CD1c-positive myeloid dendritic cell (primary cell): ENCODE results near the gene CHRM4.
"Not testable (repeated sequence)": the region's sequence is repeated elsewhere in the genome, so short reads cannot be mapped to it uniquely, and the experiment has no call there.

Experiments used
- DNase-seq: peaks from one replicate; pipeline ENCODE4 v3.0.0-alpha.2; 2016; ENCODE audit errors: extremely low spot score

CHRM4 gene

GRCh38 chr11:46381819-46382645 lies 9.5 kb downstream of the CHRM4 start:
- DNase-seq, result no peak

- no peak for DNase-seq
Observed at GRCh38 chr11:46381048-46381818, 10.3 kb downstream of the CHRM4 start, which contains the start of gene MDK. Gene MDK, plus strand, starts transcription at chr11:46381669. Its CDS starts 389 bp downstream, at chr11:46382058.

DNA sequence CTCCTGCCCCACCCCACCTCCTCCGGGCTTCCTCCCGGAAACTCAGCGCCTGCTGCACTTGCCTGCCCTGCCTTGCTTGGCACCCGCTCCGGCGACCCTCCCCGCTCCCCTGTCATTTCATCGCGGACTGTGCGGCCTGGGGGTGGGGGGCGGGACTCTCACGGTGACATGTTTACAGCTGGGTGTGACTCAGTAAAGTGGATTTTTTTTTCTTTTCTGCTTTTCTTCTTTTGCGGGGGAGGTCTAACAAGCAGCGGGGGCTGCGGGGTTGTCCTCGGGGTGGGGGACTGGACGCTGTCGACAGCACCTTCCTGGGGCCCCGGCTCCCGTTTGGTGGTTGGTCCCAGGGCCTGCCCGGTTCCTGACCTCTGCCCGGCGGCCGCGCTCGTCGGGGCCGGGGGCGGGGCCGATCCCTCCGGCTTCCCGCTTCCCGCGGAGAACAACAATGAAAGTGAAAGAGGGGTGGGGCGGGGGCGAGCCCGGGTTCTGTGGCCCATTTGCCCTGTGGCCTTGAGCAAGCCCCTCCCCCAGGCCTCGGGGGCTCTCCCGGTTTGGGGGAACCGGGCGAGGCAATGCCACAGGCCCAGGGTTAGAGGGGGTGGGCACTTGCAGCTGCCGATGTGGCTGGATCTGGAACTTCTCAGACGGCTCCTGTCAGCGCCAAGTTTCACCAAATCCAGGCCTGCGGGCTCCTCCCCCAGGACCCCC lies 11.1 kb downstream of the CHRM4 start:
- DNase-seq, result peak; percentile 75

DNA sequence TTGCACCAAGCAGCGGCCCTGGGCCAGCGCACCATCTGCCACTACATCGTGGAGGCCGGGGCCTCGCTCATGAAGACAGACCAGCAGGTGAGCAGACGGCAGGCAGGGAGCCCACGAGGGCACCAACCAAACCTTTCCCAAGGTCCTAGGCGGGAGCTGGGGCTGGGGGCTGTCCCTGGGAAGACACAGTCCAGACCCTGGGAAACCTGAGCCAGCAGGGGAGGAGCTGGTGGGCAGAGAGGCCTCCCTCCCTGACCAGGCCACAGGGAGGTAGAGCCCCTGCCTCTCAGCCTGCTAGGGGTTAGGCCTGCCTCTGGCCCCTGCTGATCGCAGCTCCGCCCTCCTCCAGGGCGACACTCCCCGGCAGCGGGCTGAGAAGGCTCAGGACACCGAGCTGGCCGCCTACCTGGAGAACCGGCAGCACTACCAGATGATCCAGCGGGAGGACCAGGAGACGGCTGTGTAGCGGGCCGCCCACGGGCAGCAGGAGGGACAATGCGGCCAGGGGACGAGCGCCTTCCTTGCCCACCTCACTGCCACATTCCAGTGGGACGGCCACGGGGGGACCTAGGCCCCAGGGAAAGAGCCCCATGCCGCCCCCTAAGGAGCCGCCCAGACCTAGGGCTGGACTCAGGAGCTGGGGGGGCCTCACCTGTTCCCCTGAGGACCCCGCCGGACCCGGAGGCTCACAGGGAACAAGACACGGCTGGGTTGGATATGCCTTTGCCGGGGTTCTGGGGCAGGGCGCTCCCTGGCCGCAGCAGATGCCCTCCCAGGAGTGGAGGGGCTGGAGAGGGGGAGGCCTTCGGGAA lies 11.9 kb downstream of the CHRM4 start:
- not testable (repeated sequence) for DNase-seq

- no peak for DNase-seq
Observed at GRCh38 chr11:46378811-46379481, 12.6 kb downstream of the CHRM4 start.

- DNase-seq, result no peak
Observed at GRCh38 chr11:46378296-46378695, 13.3 kb downstream of the CHRM4 start.

DNA sequence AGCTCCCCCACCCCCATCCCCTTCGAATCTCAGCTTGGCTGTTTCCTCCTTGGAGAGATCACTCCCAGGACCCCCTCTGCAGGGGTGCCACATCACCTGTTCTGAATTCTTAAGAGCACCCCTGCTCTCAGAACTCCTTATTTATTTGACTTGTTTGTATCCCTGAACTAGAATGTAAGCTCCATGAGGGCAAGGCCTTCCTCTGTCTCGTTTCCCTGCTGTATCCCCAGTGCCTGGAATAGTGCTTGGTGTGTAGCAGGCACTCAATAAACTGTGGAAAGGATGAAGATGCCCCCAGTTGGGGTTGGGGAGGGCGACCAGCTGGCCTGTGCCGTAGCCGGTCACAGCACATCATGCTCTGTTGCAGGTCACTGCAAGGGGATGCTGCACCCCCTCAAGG lies 13.7 kb downstream of the CHRM4 start:
- DNase-seq, result no peak

GRCh38 chr11:46377290-46377689 lies 14.3 kb downstream of the CHRM4 start:
- DNase-seq, result no peak

DNA sequence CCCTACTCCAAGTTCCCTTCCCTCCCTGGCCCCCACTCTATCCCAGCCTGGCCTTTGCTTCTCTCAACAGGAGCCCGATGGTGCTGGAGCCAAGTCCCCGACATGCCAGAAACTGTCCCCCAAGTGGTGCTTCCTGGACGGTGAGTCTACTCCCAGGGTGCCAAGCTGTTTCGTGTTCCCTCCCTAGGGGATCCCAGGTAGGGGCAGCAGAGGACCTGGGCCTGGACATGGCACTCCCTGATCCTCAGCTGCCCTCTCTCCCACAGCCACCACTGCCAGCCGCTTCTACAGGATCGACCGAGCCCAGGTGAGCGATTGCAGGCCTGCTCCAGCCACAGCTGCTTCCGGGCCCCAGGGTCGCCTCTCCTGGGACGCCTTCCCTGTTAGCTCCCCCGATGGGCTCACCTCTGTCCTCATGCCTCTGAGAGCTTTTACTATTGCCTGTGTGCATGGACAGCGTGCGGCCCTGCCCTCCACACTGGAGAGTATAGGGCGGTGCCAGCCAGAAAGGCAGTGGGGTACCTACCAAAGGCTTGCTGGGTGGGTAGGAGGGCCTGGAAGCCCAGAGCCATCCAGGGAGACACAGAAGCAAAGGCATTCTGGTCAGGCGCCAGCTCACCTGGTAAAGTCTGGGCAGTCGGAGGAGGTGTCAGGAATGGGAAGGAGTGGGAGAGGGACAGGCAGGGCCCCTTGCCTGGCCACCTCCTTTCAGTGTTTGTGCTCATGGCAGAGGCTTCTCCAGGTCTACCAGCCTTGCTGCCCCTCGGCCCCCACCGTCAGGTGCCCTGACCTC lies 15.1 kb downstream of the CHRM4 start:
- no peak for DNase-seq

- DNase-seq, result no peak
Observed at GRCh38 chr11:46375392-46376101, 16.0 kb downstream of the CHRM4 start.

DNA sequence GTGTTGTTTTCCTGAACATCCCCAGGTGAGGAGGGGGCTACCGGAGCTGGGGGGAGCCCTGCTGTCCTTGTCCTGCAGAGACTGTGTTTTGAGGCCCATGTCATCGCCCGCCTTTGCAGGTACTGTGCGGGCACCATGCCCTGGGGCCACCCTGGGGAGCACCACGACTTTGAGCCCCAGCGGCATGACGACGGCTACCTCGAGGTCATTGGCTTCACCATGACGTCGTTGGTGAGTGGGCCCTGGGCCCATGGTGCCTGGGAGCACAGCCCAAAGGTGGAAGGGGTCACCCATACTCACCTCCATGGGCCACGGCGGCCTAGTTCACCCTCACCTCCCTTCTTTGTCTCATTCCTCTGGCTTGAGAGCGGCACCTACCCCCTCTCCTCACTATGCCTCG lies 16.8 kb downstream of the CHRM4 start:
- no peak for DNase-seq

- DNase-seq, result no peak
Observed at GRCh38 chr11:46373787-46374740, 17.5 kb downstream of the CHRM4 start.

DNA sequence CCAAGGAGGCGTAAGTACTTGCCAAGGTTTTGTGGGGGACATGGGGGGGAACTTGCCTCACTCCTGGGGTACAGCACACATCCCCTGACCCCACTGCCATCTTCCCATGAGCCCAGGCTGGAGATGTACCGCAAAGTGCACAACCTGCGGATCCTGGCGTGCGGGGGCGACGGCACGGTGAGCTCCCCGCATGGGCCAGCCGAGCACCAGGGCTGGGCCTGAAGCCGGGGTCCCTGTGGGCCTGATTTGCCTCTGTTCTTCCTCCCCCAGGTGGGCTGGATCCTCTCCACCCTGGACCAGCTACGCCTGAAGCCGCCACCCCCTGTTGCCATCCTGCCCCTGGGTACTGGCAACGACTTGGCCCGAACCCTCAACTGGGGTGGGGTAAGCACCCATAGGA lies 19.1 kb downstream of the CHRM4 start:
- not testable (repeated sequence) for DNase-seq

DNA sequence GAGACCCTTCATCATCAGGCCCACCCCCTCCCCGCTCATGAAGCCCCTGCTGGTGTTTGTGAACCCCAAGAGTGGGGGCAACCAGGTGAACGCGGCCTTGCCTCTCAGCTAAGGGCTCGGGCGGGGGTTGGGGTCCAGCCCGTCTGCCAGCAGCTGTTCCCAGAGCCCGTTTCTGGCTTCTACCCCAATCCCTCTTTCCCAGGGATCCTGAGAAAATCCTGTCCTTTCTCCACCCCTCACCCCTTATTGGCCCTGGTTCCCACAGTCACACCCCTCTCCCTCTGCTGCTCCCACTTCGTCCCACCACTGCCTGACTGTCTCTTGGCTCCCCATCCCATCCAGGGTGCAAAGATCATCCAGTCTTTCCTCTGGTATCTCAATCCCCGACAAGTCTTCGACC lies 19.5 kb downstream of the CHRM4 start:
- no peak for DNase-seq

DNA sequence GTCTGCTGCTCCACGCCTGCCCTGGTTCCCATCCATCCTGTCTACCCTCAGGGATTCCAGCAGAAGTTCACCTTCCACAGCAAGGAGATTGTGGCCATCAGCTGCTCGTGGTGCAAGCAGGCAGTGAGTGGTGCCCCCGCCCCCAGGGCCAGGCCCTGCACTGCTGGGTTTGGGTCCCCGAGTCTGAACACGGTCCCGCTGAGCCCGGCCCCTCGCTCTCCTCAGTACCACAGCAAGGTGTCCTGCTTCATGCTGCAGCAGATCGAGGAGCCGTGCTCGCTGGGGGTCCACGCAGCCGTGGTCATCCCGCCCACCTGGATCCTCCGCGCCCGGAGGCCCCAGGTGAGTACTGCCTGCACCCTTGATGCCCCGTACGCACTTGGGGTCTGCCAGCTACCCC lies 20.3 kb downstream of the CHRM4 start:
- DNase-seq, result not testable (repeated sequence)

DNA sequence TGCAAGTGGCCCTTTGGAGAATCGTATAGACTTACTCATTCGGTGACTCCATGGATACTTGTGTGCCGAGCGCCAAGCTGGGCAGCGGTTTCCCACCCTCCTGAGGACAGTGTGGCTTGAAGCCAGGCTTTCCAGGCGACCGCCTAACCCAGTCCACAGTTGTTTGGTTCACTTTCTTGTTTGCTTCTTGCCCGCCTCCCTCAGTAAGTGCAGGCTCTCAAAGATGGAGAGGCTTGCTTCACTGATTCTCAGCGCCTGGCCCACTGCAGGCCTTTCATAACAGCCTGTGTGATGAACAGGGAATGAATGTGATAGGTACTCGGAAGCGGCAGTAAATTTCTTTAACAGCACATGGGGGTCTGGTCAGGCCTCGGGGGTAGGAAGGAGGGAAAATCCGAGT lies 21.3 kb downstream of the CHRM4 start:
- DNase-seq, result no peak

DNA sequence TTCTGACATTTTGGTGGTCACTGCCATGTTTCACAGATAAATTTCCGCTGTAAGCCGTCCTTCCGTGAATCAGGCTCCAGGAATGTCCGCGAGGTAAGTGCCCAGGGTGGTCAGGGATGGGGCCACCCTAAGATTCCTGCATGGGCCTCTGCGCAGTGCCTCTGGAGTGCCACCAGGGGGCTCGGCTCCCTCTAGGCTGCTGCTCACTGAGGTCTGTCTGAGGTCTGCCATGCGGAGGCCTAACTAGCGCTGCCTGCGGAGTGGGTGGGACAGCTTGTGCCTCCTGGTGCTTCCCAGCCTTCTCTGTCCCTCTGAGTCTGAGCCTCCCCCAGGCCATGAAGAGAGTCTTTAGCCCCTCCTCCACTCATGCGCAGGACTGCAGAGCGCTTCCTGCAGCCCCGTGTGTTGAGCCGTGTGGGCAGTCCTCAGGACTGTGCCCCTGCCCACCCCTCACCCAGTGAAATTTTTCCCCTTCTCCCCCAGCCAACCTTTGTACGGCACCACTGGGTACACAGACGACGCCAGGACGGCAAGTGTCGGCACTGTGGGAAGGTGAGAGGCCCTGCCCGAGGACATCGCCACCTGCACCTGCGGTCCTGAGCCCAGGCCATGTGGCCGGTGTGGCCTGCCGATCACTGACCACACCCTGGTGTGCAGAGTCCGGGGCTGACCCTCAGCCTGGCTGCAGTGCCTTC lies 22.0 kb downstream of the CHRM4 start:
- DNase-seq, result peak; percentile 60

- DNase-seq, result no peak
Observed at GRCh38 chr11:46367916-46368267, 23.7 kb downstream of the CHRM4 start.
